GM04503 (cell line): ENCODE data around the gene KIAA2012.

Source experiments
- DNase-seq: peaks from one replicate; pipeline ENCODE4 v3.0.0-alpha.2; 2012; ENCODE audit warnings: low read depth

Gene KIAA2012

DNA sequence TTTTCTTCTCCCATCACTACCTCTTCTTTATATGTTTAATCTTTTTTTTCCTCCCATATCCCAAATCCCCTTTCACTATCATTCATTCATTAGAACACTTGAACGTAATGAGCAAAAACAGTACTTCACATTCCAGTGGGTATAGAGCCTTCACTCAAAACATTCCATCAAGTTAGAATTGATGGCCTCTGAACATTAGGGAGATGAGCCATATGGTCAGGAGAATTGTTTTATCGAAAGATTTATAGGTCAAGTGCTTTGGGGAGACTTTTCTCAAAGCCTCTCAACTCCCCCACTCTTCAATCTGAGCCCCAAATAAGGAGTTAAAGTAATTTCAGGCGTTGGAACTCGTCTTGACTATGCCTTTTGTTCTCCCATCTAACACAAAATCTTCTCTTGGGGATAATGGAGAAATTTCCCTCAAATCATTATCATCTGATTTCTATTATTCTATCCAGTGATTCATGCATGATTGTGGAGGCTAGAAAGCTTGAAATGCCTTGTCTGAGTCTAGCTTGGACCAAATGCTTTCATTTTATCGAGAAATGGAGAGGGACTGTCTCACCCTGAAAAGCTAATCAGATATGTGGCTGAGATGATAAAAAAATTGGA lies 79.2 kb downstream of the KIAA2012 start:
- peak; percentile 27 for DNase-seq

GRCh38 chr2:202154613-202155012 lies 81.6 kb downstream of the KIAA2012 start:
- no peak for DNase-seq

DNA sequence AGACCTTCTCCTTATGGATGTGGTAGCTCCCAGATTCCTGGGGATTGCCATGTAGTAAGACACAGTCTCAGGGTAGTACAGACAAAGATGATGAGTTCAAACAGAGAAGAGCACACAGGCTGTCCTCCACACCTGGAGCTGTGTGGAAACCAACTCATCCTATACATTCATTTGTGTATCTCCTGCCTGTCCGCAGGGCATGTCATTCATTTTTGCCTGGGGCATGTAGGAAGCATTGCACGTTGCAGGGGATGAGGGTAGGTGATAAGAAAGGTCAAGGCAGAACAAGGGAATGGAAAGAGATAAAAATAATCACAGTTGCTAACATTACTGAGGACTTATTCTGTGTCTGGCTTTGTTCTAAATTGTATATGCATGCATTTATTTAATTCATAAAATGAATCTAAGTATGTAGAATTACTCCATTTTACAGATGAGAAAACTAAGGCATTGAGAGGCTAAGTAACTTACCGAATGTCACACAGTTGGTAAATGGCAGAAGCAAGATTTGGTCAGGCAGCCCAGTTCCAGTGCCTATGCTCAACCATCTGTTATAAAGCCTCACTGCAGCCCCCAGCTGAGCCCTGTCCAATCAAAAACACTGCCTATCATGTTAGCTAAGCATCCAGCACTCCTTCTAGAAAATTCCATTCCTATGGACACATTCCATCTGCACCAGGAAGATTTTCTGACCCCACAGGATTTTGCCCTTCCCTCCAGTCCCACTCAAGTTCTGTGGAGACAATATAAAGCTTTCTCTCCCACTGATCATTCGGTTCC lies 84.3 kb downstream of the KIAA2012 start:
- no peak for DNase-seq

- DNase-seq, result no peak
Observed at GRCh38 chr2:202158796-202159195, 85.7 kb downstream of the KIAA2012 start.

DNA sequence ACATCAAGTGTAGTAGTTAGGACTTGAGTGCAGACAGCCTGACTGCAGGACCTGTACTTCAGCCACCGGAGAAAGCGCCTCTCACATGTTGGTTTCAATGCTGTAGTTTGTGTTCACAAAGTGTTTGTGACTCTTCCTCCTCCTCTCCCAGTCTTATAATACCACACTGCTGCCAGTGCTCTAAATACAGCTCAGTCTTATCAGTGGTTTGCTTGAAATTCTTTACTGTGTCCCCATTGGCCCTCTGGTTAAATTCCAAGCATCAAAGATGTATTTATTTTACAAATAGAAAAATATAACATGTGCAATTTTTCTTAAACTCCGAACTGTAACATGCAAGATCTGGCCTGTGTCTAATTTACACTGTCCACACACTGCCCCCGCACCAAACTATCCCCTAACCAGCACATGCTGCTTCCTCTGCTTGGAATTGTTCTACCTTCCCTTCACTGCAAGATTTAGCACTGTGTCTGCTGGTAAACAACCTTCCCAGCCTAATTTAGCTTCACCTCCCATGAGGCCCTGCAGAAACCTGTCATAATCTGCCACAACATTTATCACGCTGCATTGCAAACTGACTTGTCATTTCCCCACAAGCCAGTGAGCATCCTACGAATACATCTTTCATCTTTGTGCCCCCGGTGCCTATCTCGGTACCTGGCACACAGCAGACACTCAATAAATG lies 88.2 kb downstream of the KIAA2012 start:
- no peak for DNase-seq

GRCh38 chr2:202164411-202164810 lies 91.4 kb downstream of the KIAA2012 start:
- DNase-seq, result no peak

DNA sequence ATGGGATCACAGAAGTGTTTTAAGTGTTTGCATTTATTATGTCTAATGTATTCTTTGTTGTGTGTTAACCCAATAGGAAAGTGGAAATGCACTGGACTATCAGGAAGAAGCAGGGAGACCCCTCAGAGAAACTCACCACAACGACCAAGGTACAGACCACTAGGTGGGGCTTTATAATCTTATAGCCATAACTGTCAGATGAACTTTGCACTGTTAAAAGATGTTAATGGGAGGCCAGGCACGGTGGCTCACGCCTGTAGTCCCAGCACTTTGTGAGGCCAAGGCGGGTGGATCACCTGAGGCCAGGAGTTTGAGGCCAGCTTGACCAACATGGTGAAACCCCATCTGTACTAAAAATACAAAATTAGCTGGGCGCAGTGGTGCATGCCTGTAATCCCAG lies 92.2 kb downstream of the KIAA2012 start:
- no peak for DNase-seq

DNA sequence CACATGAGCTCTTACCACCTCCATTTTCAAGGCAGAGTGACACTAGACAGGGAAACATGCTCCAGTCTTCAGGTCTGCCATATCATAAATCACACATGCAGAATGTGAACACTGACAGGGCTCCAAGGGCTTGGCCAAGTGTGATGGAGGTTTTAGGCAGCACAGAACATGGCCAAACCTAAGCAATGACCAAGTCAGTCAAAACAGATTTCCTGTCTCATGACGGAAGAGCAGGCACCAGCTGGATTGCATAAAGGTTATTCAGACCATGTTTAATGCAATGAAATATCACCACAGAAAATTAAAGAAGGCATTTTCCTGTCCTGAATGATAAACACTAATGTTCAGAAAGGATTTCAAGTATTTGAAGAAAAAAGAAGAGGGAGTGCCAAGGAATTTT lies 92.9 kb downstream of the KIAA2012 start:
- DNase-seq, result no peak

DNA sequence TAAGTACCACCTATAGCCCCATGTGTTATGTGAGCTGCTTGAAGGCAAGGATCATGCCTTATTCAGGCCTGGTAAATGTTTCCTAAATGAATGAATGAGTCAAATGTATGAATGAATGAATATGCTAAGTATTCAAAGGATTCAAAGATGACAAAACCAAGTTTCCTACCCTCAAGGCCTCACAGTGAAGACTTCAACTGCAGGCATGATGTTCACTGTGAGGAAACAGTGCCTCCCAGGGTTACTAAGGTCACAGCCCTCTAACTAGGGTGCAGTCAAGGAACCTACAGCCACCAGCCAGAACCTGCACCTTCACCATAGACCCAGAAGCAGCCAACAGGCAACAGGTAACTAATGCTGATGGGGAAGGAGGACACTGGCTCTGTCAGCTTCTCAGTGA lies 96.1 kb downstream of the KIAA2012 start:
- DNase-seq, result no peak

DNA sequence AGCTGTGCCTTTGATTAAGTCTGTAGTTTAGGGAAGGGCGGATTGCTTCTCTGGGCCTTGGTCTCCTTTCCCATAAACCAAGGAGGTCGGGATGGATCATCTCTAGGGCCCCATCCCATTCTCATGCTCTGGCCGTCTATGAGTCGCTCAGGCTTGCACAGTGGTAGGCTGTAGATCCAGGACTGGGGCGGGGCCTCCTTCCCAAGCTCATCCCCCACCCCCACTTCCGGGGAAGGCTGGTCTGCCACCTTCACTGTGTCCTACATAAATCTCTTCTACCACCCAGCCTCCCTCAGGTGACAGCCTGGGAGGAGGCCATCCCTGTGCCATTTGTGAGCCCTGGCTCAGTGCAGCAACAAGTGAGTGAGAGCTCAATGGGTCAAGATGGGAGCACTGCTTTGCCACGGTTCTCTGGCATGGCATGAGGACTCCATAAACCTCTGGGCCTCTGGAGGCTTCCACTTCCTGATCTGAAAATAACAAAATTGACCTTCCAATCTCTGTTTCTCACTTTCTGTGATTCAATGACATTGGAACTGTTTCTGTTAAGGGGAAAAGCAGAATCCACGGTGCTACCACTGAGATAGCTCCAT lies 96.9 kb downstream of the KIAA2012 start:
- no peak for DNase-seq

GRCh38 chr2:202171241-202171825 lies 98.3 kb downstream of the KIAA2012 start:
- no peak for DNase-seq

GRCh38 chr2:202172439-202173211 lies 99.6 kb downstream of the KIAA2012 start:
- no peak for DNase-seq

- DNase-seq, result peak; percentile 26
Observed at GRCh38 chr2:202178346-202178958, 105.4 kb downstream of the KIAA2012 start.

GRCh38 chr2:202184557-202184956 lies 111.5 kb downstream of the KIAA2012 start:
- DNase-seq, result no peak

DNA sequence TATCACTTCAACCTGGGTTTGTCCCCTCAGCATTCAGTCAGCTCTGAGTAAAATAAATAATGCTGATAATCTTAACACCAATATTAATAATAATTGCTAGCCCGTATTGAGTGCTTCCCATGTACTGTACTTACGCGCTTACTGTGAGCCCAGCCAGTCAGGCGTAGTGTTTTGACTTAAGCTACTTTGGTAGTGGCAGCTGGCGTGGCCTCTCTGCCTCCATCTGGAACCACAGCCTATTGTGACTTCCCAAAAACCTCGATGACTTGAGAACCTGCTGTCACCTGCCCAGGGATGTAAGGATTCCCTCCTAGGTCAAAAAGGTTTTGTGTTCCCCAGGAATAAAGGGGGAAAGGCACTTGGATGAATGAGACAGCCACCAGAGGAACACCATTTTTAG lies 112.1 kb downstream of the KIAA2012 start:
- no peak for DNase-seq

DNA sequence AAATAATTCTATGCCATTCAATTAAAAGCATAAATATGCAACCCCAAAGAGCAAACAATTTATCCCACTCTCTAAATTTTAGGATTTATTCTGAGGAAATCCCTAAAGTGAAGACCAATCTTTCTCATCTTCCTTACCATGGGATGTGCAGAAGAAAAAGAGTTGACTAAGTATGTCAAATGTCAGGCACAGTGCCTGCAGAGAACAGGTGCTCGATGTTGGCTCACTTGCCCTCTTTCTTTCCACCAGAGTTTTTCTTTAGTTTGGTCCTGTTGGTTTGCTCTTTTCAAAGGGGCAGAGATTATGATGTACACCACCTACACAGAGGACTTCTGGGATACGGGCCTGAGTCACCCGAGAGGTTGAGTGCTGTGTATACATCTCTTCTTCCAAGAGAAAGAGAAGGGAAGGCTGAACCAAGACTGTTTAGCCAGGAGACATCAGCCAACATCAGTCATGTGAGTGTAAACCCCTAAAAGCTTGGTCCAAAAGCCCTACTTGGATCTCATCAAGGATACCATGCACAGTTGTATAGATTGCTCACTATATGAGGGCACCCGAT lies 113.7 kb downstream of the KIAA2012 start:
- DNase-seq, result no peak

- DNase-seq, result no peak
Observed at GRCh38 chr2:202187570-202187969, 114.5 kb downstream of the KIAA2012 start.

- DNase-seq, result no peak
Observed at GRCh38 chr2:202193305-202193704, 120.2 kb downstream of the KIAA2012 start.

DNA sequence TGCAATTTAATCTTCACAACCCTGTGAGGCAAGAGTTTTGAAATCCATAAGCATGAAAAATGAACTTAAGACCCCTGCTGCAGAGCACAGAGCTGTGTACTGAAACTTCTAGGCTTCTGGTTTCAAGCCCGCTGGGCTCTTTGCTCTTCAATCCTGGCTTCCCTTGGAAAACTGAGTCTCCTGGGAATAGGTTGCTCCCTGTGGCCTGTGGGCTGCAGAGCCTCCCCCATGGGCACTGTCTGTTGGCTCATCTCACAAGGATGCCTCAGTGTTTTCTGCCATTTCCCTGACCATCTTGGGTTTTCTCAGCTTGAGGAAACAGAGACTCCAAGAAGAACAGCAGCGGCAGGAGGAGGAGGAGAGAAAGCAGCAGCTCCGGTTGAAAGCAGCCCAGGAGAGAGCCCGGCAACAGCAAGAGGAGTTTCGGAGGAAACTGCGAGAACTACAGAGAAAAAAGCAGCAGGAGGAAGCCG lies 120.9 kb downstream of the KIAA2012 start:
- DNase-seq, result no peak

GRCh38 chr2:202194418-202194817 lies 121.4 kb downstream of the KIAA2012 start:
- no peak for DNase-seq

DNA sequence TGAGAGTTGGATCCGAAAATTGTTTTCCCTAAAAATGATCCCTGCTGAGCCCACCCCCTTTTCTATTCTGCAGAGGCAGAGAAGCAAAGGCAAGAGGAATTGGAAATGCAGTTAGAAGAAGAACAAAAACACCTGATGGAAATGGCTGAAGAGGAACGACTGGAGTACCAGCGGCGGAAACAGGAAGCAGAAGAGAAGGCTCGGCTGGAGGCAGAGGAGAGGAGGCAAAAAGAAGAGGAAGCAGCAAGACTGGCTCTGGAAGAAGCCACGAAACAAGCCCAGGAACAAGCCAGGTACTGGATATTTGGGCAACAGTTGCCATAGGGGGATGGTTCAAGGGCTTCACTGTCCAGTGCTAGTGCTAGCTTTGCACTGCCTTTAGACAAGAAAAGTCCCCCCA lies 123.7 kb downstream of the KIAA2012 start:
- DNase-seq, result no peak
